SU-DHL-6 (cell line): ENCODE measurements around the gene IL5RA.

Experiments used
- EZH2phosphoT487 ChIP-seq: fragments of 200-600 bp; sonication (generic), shearing (Covaris generic); conservative IDR thresholded peaks from 2 replicates; pipeline ENCODE4 v1.6.1; 2018; ENCODE audit warnings: mild to moderate bottlenecking, antibody characterized with exemption, low read length, moderate library complexity, mixed read lengths
- TF ChIP-seq, protein P1 (sequence below): fragments of 200-600 bp; sonication (generic); IDR thresholded peaks from one replicate; pipeline ENCODE4 v1.5.1; 2017; ENCODE audit warnings: antibody characterized with exemption, mild to moderate bottlenecking, low read length, moderate library complexity; ENCODE audit not compliant: insufficient read depth, poor library complexity, severe bottlenecking

DNA sequence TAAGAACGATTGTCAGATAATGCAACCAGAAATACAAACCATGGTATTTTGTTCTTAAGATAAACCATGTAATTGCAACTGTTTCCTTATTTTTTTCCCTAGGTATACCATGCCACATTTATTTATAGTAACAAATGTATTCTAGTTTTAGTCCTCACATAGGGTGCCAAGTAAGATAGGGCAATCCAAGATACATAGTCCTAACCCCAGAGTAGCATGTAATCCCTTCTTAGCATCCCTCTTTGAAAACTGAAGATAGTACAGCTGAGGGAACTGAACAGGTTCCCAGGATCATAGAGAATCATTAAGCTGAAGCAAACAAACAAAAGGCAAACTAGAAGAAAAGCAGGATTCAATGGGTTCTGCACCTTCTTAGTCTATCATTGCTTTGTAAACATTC, 41.3 kb upstream of the IL5RA start:
- TF ChIP-seq, protein P1, sequence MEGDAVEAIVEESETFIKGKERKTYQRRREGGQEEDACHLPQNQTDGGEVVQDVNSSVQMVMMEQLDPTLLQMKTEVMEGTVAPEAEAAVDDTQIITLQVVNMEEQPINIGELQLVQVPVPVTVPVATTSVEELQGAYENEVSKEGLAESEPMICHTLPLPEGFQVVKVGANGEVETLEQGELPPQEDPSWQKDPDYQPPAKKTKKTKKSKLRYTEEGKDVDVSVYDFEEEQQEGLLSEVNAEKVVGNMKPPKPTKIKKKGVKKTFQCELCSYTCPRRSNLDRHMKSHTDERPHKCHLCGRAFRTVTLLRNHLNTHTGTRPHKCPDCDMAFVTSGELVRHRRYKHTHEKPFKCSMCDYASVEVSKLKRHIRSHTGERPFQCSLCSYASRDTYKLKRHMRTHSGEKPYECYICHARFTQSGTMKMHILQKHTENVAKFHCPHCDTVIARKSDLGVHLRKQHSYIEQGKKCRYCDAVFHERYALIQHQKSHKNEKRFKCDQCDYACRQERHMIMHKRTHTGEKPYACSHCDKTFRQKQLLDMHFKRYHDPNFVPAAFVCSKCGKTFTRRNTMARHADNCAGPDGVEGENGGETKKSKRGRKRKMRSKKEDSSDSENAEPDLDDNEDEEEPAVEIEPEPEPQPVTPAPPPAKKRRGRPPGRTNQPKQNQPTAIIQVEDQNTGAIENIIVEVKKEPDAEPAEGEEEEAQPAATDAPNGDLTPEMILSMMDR, result no peak
- TF ChIP-seq EZH2phosphoT487, result no peak
